T-helper 9 cell (primary cell): Measurements from ENCODE around the gene ROGDI.

Experiments
- DNase-seq: peaks from one replicate; pipeline ENCODE4 v3.0.0-alpha.2; 2020

The ROGDI gene

DNA sequence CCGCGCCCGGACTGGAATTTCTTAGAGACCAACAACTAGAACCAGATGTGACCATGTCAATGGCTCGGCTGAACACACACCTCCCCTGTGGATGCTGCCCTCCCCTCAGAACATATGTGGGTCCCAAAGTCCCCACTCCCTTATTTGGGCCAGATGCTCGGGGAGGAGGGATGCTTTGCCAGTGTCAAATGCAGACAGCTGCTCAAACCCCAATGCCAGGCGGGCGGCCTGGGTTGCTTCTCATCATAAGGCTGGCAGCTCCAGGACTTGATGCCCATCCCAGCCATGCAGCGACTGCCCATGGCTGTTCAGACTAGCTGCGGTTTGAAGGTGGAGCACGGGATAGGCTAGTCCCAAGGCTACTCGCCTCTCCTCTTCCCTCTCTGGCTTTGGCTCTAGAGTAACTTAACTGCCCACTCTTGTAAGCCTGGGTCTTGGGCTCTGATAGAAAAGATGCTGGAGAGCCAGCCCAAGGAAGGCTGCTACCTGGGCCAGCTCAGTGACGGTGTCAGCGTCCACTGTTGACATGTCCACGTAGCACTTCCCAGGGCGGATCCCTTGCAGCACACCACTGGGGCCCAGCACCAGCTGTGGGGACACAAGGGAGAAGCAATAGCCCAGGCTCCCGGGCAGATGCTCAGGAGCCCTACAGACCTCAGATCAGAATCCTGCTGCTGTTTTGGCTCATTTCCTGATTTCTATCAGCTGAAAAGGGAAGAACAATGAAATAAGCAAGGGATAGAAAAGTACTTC, 11.0 kb upstream of the ROGDI start:
- no peak for DNase-seq

DNA sequence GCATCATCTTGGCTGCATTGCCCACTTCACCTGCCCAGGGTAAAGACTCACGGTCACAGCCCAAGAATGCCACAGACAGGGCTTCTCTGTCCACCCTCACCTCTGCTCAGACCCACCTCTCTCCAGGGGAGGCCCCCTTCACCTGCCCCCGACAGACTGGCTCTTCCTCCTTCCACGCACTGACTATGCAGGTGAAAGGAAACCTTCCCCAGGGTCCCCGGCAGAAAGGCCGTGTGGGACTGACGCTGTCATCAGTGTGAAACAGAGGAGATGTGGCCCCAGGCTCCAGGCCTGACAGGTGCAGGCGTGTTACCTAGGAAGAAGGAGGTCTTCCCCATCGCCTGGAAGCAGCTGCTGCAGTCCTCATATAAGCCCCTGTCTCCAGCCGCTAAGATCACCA, 9.3 kb upstream of the ROGDI start:
- DNase-seq, result no peak

DNA sequence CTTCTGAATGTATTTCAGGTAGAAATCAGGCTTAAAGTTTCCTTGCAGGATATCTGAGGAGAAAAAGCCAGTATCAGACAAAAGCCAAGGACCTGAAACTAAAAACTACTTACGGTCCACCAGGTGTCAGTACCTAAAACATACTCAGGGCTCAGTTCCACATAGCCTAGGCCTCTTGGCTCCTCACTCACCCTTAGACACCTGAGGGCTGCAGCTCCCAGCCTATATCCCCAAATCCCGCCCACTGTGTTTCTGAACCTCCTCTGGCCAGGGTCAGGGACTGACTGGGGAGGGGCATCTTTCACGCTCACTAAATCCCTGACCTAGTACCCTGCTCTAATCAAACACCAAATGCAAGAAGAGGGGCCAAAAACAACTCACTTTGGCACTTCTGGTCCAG, 8.8 kb upstream of the ROGDI start:
- no peak for DNase-seq

DNA sequence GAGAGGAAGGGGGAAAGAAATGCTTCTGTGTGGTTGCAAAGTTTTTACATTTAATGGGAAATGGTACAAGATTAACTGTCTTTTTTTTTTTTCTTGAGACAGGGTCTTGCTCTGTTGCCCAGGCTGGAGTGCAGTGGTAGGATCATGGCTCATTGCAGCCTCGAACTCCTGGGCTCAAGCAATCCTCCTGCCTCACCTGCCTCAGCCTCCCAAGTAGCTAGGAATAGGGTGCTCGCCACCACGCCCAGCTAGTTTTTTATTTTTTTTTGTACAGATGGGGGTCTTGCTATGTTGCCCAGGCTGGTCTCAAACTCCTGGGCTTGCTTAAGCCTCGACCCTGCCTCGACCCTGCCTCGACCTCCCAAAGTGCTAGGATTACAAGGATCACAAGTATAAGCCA, 3.8 kb upstream of the ROGDI start:
- DNase-seq, result no peak

DNA sequence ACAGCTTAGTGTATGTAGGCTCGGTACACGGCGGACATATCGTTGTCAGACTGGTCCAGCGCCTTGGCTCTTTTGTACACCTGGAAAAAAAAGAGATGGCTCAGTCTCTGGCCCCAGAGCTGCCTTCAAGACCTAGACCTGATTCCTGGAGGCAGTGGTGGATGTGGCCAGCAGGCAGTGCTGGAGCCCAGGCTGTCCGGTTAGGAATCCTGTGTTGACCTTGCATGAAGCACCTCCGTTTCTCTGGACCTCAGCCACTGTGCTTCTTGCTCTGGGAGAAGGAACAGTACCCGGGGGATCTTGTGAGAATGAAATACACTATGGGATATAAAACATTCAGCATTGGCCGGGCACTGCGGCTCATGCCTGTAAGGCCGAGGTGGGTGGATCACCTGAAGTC, 2.8 kb upstream of the ROGDI start:
- DNase-seq, result no peak

DNA sequence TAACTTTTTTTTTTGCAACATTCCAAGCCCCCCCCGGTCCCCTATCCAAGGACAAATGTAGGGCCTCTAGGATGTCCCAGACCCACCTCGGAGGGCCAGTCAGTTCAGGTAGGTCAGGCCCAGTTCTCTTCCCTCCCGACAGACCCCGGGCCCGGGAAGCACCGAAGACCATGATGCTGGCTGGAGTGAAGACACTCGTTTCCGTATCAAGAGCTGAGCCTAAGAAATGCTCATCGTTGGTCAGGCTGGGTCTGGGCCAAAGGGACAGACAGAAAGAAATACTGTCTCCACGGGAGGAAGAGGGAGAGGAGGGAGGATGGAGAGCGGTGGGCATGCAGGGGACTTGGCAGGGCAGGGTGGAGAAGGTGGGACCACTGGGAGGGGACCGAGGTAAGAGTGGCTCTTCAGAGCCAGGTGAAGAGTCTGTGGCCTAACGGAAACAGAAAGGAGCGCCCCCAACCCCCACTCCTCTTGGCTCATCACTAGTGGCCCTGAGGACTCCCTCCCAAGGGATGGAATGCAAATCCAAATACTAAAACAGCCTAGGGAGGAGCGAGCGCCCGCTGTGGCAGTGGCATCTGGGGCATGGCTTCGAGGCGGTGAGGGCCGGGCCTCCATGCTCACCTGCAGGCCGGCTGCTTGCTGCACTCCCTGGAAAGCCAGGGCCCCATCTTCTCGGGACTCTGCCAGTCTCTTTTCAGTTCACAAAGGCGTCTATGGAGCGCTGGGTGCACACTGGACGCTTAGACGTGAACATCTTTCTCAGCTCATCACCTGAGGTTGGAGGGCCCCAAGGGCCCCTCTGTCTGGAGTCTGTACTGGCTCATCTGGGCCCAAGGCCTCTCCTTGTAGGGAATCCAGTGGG, 1.7 kb upstream of the ROGDI start:
- DNase-seq, result no peak

DNA sequence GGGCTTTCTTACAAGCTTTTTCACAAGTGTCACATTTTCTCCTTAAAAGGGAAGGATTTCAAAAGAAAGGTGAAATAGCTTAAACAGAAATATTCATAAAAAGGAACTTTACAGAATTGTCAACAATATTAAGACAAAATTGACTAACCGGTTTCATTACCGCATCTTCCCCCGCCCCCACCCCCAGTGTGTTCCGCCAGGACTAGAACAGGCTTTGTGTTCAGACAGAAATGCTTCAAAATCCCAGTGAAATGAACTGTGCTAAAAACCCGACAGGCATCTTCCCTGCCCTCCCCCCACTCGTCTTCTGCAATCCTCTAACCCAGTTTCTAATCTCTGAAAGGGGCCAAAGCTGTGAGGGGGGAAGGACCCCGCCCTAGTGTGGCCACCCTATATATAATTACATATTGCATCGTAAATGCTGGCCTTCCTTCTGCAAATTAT, 990 bp upstream of the ROGDI start:
- no peak for DNase-seq

DNA sequence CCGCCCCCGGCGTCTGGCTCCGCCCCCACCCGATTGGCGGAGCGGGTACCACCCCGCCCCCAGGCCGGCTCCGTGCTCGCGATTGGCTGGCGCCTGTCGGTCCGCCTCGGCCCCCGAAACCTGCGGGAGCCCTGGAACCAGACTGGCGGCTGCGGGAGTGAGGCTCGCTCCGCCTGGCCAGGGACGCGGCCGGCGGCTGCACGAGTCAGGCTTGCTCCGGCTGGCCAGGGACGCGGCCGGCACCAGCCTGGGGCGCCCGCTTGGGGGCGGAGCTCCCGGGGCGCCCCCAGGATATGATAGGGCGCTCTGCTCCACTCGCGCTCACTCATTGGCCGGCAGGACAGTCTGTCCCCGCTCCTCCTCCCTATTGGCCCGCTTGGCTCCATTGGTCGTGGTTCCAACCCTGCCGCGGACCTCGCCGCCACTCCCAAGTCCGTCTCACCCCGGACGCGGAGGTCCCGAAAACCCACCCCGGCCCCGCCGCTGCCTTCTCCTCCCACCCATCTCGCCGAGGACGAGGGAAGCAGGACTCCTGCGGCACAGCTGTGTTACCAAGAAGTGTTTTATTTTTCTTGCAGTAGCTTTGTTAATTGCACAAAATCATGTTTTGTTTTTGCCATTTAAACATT, 340 bp upstream of the ROGDI start:
- peak; percentile 84 for DNase-seq

DNA sequence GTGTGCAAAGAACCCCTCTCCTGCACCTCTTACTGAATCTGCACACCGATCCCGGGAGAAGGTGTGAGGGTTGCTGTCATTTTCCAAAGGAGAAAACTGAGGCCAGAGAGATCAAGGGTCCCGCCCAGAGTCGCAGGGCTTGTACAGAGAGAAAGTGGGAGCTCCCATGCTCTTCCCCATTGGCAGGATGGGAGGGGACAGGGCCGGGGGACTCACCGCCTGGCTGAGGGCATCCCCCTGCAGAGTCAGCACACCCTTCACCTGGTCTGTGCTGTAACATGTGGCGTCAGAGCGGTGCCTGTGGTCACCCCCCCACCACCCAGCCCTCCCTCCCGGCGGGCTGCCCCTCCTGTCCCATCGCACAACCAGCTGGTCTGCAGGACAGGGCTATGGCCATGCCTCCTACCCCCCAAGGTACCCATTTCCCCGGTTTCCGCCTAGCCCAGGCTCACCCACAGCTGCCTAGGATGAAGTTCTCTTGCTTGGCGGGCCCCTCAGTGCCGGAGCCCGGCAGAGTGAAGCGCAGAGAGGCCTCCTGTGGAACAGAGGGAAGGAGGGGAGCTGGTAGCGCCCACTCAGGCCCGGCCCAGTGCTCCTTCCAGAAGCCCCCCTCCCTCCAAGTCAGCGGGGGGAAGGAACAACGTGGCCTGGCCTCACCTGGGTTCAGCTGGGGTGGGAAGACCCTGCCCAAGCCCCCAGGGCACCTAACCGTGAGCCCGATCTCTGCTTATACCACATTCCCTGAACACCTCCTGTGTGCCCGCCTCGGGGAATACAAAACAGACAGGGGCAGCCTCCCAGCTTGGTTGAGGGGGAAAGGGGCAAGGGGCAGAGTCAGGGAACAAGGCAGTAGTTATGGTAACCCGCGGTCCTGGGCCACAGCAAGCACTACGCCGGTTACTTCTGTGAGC, 1.1 kb downstream of the ROGDI start:
- DNase-seq, result no peak

DNA sequence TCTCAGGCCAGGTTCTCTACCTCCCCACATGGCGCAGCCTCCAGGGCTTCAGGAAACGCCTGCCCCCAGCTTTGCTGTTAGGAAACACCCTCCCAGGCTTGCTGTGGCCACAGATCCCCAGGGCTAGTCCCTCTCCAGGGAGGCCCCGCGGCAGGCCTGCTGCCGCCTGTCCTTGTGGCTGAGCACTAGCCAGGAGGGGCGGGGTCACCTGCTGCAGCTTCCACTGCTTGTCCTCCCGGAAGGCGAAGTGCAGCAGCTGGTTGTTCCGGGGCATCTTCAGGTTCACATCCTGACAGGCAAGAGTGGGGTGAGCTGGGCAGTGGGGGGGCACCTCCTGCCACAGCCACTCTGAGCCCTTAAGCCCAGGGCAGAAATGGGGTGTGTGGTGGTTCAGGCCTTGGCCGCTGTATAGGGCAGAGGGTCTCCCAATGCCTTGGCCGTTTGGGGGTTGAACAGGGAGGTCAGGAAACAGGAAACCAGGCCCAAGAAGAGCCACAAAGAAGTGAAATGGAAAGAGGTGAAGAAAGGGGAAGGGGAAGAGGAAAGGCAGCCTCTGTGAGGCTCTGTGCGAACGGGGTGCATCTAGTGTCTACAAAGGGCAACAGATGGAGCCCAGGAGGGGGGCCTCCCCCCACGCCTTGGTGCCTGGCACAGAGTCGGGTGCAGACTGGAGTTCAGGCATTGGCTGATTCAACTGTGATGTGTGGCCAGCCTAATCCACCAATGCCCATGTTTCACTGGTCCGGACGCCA, 2.0 kb downstream of the ROGDI start:
- no peak for DNase-seq

DNA sequence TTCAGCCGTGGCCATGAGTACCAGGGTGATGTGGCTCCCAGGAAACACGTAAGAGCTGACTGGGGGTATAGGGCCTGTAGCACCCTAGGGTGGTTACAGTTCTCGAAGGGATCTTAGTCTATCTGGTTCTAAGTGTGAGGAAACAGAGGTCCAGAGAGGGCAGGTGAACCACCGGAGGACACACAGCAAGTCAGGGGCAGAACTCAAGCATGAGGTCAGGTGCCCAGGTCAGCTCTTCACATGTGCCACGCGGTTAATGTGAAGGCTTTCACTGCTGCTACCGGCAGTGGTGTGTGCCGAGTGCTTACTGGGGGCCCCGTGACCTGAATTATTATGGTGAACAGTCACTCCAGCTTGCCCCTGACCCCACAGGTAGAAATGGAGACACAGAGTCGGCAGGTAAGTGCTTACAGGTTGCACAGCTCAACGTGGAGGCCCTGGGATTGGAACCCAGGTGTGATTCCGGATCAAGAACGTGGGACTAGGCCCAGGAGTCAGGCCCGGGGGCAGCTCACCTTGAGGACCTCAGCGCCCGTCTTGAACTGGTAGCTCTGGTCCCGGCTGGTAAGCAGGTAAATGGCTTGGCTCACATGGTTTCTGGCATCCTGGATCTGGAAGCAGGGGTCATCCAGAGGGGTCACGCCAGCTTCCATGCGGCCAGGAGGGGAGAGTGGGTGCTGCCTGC, 3.1 kb downstream of the ROGDI start:
- DNase-seq, result no peak

DNA sequence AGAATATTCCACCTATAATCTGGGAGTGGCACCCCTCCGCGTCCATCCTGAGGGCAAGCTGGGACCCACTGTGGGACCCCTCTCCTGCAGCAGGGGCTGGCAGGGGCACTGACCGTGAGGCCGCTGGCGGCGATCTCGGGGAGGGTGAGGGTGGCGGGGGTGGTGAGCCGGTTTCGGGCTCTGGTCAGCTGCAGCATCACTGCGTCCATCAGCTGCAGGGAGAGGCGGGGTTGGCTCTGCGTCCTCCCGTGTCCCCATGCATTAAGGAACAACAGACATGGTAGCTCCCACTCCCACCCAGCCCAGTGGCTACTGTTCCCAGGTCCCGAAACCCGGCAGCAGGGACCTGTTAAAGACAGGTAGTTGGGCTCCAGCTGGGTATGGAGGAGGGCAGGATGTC, 4.0 kb downstream of the ROGDI start:
- DNase-seq, result no peak

DNA sequence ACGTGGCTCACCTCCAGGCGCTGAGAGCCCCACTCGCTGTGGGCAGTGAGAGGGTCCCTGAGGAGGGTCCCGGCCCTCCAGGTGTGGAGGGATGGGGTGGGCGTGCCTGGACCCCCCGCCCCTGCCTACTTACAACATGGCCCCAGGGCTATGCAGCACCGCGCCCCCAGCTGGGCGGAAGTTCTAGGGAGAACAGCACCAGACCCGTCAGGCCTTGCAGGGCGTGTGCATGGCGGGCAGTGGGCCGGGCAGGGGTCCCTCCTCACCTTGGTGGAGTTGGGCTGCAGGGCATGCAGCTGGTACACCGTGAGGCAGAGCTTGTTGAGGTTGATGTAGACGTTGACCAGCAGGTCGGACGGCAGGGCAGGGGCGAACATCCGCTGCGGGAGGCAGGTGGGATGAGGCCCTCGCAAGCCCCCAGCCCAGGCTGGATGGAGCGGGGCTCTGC, 4.6 kb downstream of the ROGDI start:
- DNase-seq, result no peak

DNA sequence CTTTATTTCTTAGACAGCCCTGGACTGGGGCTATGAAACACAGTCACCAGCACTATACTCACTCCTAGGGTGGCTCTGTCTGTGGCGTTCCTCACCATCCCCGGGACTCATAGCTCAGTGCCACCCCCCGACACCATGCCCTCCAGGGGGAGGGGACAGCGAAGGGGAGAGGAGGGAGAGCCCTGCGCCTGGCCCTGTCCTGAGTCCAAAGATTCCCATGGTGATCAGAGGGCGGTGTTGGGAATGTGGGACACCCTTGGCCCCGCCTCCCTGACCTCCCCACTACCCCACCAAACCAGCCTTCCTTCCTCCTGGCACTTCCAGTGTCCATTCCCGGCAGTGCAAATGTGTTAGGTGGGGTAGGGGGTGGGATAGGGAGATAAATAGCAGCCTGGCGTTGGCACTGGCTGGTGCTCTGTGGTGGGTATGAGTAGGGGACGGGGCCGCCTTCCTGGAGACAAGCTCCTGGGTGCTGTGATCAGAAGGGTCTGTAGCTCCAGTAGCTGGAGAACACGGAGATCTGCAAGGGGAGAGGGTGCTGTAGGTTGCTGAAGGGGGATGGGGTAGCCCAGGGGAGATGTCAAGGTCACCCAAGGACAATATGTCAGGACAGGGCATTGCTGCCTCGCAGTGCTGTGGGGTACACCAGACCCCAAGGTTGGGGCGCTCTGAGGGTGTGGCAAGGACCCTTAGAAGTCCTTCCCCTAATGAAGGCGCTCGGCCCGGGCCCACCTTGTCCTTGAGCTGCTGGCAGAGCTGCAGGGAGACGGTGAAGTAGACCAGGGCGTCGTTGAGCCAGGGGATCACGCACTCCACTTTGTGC, 5.2 kb downstream of the ROGDI start:
- no peak for DNase-seq

DNA sequence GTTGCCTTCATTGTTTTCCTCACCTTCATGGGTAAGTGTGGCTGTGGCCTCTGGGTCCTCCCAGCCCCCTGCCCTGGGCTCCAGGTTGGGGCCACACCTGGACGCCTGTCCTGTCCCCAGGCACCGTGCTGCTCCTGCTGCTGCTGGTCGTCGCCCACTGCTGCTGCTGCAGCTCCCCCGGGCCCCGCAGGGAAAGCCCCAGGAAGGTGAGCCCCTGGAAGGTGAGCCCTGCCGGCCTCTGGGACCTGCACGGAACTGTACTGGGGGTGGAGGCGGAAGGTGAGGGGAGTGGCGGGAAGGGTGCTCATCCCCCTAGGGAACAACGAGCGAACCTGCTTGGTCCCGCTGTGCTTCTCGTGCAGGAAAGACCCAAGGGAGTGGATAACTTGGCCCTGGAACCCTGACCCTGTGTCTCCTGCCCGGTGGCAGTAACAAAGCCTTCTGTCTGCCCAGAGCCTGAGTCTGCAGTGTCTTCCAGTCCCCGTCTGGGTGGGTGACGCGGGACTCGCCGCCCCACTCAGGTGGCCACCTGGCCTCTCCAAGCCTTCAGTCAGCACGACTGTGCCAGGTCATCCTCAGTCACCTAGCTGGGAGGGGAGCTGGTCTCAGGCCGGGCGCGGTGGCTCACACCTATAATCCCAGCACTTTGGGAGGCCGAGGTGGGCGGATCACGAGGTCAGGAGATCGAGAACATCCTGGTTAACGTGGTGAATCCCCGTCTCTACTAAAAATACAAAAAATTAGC, 6.4 kb downstream of the ROGDI start:
- no peak for DNase-seq

DNA sequence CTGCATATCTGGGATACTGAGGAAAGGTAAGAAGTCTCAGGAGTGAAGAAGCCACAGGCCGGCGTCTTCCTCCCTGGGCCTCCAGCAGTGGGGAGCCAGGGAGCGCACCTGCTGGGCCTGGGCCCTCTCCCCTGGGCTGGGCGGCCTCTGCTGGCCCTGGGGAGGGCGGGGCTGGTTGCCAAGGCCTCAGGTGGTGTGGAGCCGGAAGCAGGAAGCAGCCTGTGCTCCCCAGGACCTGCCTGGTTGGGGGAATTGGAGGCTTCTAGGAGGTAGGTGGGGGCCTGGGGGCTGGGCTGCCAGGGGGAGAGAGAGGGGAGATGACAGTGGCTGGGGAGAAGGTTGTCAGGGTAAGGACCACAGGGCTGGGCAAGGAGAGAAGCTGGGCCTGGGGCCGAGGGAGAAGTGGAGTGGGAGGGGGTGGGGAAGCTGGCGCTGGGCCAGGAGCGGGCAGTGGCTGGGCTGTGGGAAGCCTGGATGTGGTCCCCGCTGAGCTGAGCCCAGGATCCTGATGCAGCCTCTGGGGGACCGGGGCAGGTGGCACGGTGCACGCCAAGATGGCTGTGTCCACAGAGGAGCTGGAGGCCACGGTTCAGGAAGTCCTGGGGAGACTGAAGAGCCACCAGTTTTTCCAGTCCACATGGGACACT, 7.1 kb downstream of the ROGDI start, which contains the start of gene SMIM22:
Gene SMIM22, plus strand, starts transcription at position 189 of the 647 bp plus-strand sequence. Its CDS starts 366 bp downstream, at position 555.
- no peak for DNase-seq

DNA sequence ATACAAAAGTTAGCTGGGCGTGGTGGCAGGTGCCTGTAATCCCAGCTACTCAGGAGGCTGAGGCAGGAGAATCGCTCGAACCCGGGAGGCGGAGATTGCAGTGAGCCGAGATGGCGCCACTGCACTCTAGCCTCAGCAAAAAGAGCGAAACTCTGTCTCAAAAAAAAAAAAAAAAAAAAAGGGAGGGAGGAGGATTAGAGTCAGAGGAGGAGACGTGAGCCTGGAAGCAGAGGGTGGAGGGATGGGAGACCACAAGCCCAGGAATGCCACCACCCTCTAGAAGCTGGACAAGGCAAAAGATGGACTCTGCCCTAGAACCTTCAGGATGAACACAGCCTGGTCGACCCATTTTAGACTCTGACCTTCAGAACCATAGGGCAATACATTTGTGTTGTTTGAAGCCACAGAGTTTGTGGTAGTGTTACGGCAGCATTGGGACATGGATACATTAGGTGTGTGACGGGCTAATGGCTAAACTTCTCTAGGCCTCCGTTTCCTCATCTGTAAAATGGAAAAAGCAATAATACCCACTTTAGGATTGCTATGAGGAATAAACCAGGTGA, 9.4 kb downstream of the ROGDI start:
- DNase-seq, result no peak

DNA sequence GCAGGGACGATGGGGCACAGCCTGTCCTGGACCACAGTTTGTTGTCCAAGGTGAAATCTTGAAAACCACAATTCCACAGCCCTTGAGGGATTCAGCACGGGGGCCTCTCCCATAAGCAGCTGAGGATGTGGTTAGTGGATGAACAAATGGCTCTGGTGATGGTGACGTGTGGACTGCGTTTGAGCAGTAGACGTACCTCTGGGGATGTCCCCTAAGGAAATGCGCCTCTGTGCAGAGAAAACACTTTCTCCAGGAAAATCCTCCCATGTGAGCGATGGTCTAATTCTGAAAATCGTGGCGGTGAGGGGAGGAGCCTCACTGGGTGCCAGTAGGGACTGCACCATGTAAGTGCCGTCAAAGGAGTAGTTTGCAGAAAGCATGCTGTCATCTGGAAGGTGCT, 11.6 kb downstream of the ROGDI start:
- no peak for DNase-seq
